NCI-H2227 (cell line): ENCODE data around the gene ZWILCH.
"Not testable (repeated sequence)": the region's sequence is repeated elsewhere in the genome, so short reads cannot be mapped to it uniquely, and the experiment has no call there.

Source experiments
- DNase-seq: peaks from one replicate; lab custom pipeline; 2025; ENCODE audit not compliant: unreplicated experiment; lab: John Stamatoyannopoulos, UW

Gene ZWILCH

DNA sequence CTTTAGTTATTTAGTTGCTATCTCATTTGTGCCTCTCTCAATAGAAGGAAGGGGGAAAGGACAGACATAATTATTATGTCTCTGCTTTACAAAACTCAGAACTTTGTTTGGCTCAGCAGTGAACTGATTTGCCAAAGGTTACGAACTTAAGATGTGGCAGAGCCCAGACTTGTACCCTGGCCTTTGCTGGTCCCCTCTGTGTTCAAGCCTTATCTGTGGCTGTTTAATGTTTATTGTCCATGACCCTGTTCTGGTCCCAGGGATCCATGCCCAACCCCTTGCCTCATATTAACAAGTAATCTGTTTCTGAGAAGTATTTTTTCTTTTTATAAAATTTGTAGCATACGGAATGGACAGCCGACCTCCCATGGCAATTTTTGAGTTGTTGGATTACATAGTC is 18.2 kb upstream of the ZWILCH start:
- no peak for DNase-seq

DNA sequence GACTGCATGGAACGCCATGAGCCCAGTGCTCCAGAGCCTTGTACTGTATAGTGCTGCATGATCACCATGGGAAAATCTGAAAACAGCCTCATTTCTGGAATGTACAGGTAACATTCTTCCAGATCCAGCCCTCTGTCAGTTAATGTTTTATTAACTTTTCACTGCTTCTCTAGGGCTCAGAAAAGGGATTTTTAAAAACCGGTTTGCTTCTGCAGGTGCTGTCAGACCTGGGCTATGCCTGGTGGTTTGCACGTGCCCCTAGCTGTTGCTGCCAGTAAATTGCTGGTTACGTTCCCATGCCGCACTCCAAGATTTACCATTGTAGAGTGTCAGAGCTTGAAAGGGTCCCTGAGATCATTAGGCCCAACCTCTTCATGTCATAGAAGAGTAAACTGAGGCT is 16.6 kb upstream of the ZWILCH start:
- DNase-seq: no peak

DNA sequence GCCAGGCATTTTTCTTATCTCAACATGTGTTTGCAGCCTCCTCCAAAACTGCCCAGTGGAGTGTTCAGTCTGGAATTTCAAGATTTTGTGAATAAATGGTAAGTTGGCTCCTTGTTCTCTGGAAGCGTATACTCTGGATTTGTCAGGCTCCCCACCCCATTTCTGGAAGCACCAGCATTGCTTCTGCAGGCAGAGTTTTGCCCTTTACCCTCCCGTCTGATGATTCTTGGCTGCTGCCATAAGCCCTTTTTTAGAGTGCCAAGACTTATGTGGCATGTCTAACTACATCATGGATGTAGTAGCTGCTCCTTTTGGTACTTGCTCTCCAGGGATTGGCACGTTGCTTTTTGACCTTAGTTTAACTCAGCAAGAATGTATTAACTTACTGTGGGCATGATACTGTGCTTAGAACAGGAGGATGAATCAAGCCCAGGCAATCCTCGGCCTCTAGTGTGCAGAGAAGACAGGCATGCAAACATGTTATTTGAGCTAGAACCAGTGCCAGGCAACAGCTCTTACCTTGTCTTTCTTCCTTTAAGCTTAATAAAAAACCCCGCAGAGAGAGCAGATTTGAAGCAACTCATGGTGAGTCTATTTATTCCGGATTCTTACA is 15.8 kb upstream of the ZWILCH start:
- no peak for DNase-seq

DNA sequence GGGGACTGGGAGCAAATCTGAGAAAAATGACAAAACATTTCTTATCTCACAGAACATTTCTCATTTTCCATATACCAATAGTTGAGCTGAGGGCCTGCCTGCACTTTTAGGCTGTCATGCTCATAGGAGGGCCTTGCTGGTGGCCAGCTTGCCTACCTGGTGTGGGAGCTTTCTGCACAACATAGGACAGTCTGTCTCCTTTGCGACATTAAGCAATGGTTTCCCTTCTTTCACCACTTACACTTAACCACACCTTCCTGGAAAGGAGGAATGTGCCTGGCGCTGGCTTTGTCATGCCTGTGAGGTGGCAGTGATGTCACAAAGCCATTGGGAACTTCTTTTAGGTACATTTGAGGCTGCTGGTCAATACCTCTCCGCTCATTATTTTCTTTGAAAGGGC is 13.3 kb upstream of the ZWILCH start:
- no peak for DNase-seq

DNA sequence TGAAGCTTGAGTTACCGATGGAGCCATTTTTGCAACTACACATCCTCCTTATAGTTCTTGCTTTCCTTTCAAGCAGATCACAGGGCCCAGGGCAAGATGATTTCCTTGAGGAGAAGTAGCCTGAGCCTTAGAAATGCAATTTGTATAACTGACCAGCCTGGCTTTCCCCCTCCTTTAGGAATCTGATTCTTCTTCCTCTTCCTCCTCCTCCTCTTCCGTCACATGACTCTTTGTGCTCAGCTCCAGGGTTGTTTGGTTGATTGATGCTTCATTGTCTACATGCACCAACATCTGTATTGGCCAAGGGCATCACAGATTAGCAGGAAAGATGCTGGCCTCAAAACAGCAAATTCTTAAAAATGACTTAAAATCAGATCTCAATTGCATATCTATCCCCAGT is 10.9 kb upstream of the ZWILCH start:
- no peak for DNase-seq

DNA sequence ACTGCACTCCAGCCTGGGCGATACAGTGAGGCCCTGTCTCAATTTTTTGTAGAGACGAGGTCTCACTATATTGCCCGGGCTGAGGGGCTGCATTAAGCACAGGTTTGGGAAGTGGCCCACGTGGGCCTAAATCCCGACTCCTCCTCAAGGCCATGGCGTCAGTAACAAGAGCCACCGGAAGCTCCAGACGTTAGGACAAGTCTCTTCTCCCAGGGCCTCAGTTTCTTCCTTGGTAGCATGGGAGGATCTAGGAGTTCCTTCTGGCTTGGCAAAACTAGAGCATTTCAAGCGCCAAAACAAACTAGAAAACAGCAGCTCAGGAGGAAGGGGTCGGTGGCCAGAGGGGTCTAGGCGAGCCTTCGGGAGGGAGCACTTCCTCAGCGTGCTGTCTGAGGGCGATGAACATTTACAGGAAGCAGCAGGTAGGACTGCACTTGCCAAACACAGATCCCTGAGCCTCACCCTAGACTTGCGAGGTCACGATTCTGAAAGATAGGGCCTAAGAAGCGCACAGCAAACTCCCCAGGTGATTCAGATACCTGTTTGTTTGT is 8.1 kb upstream of the ZWILCH start:
- peak; percentile 32 for DNase-seq

DNA sequence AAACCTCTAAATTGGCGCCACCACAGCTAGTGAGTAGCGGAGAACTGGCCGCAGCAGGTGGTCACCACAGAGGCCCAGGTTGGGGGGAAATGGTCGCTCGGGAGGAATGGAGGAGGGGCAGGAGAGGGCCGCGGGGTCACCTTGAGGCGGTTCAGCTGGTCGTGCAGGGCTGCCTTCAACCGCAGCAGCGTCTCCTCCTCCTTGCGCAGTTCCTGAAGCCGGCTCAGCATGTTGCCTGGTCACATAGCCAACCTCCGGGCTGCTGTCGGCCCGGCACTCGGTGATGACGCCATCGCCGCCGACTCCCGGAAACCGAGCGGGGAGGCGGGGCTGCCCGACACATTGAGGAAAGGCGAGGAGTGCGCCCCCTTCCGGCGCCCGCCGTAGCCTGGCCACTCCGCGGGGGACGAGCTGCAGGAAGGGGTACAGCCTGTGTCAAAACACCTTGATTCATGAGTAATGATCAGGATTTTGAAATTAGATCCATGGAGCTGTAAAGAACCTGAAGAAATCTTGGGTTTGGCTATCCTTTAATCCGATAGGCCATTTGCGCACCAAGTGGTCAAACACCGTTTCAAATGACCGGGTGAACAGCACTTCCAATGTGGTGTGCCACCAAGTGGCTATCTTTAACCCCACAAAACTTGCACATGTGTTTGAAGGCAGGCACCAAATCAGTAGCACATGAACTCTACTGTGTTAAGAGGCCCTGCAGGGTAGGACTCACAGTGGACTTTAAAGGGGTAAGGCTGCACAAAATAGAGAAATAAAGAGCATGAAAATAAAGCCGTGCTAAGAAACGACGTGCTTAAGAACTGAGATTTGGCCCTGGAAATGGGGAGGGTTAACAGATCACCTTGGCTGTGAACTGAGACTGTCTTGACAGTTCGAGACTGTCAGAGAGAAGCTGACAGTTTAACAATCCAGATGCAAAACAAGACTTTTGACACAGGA is 7.3 kb upstream of the ZWILCH start, which contains the start of gene SNAPC5:
TSS of gene SNAPC5 (minus strand) at position 261 of the 954 bp plus-strand sequence. CDS start at position 230, 31 bp downstream.
- DNase-seq: peak; percentile 96

DNA sequence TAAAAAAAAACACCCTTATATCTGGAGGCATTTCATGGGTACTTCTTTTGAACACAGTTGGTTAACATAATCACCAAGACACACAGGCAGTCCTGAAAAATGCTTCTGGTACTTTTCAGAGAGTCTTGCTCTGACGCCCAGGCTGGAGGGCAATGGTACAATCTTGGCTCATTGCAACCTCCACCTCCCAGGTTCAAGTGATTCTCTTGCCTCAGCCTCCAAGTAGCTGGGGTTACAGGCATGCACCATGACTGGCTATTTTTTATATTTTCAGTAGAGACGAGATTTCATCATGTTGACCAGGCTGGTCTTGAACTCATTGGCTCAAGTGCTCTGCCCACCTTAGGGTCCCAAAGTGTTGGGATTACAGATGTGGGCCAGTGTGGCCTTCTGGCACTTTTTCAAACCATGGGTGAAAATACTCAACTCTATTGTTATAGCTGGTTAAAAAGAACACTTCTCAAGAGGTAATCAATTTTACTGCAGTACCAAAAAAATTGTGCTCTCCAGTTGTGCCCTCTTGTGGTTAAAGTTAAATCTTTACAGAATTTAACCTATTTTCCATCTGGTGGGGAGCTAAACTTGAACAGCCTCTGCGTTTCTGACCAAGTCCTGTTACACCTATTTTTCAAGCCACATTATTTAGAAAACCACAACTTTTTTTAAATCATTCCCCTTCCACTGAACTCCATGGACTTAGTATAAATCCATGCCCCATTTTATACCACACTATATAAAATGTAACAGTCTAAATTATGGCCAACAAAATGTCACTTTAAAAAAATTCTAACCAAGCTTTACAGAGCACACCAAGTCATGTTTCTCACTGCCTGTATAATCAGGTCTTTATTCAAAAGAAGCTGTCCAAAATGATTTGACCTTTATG is 6.4 kb upstream of the ZWILCH start:
- peak; percentile 23 for DNase-seq

DNA sequence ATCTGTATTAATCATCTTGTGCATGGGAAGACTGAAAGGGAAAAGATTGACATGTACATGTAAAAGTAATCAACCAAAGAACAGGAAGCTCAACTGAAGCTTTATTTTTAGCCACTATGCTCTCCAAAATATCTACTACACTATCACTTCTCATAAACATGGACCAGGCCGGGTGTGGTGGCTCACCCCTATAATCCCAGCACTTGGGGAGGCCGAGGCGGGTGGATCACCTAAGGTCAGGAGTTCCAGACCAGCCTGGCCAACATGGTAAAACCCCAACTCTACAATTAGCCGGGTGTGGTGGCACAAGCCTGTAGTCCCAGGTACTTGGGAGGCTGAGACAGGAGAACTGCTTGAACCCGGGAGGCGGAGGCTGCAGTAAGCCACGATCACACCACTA is 4.8 kb upstream of the ZWILCH start:
- not testable (repeated sequence) for DNase-seq

DNA sequence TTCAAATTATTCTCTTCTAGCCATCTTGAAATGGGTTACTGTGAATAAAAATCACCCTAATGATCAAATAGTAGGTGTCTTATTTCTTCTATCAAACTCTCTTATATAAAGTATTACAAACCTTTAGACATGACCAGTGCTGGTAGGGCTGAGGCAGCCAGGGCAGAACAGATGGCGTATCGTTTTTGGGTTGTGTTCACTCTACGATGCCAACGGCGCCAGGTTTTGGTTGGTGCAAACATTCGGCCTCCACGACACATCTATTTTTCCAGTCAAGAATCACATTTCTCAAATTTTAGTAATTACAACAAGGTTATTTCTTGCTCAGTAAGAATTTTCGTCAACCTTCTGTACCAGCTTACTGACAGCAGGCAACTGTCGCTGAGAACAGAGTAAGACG is 2.6 kb upstream of the ZWILCH start:
- no peak for DNase-seq

DNA sequence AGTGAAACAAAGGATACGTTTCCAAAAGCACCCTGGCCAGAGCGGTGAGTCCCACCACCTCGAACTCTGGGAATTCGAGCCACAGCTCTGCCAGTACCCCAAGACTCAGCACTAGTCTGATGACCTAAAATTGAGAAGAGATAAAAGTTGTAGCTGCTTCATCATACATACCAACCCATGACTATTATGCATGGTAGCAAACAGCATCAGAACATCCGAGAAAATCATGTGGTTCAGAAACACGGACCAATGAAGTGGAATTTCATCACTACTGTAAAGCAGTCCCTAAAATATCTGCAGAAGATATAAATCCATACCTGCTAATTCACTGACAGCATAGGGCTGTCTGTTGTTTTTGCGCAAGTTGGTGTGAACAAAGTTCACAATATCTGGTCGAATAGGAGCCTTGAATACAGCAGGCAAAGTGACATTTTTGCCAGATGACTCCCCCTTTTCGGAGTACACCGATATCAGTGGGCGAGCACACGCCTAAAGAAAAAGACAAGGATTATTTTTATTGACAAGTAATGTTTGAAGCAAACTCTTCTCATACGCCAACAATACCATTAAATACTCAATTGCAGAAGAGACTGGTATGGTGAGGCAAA is 2.0 kb upstream of the ZWILCH start:
- DNase-seq: not testable (repeated sequence)

DNA sequence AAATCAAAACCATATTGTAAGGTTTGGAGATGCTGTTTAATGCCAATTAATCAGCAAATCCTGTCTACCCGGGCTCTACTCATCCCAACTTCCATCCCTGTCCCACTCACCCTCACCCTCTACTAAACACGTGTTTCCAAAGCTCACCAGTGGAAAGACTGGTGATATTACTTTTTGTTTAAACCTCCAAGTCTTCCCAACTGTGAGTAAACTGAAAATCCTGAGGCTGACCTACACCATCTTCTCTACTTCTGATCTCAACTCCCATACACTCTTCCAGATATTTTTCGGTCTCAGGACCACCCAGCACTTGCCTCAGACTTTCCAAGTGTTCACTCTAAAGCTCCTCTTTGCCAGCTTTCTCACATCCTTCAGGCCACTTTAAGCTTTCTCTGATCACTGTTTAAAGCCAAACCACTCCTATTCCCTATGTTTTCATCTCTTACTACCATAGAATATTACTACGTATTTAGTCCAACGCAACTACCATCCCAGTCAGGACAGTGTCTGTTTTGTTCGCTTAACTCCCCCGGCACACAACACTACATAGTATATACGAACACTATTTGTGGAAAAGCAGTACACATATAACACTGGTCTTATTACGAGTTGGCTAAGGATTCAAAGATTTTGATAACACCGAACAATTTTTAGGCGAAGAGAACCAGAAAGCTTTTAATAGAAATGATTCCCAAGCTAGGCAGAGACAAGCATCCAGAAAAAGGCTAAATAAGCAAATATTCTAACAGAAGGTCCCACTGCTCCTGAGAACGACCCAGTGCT is 1.2 kb upstream of the ZWILCH start:
- DNase-seq: no peak

DNA sequence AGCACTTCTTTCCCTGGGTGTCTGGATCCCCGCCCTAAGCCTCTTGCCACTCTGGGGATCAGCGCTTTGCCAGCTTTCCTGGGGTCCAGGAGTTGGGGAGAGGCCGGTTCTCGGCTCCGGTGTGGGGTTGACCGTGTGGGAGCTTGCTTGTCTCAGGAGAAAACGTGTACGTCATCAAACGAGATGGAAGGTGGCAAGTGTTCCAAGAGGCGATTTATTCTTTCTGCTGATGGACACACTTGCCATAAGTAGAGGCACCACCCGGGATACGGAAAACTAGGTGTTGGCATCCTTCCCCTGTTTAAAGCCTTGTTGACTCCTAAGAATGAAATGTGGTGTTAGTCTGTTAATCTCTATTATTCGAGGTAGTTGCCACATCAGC is 295 bp downstream of the ZWILCH start:
- DNase-seq: peak; percentile 75

DNA sequence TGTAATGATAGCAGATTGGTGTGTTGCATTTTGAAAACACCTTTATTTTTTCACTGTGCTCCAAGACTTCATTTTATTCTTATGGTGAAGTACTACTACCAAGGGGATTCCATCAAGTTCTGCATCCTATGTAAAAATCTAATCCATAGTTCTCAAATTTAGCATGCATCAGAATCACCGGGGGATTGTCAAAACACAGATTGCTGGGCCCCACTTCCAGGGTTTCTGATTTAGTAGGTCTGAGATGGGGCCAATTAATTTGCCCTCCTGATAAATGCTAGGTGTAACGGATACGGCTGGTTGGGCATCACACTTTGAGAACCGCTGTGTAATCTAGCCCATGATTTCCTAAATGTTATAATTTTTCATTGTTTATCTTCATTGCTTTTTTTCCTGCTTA is 692 bp downstream of the ZWILCH start:
- DNase-seq: peak; percentile 7

DNA sequence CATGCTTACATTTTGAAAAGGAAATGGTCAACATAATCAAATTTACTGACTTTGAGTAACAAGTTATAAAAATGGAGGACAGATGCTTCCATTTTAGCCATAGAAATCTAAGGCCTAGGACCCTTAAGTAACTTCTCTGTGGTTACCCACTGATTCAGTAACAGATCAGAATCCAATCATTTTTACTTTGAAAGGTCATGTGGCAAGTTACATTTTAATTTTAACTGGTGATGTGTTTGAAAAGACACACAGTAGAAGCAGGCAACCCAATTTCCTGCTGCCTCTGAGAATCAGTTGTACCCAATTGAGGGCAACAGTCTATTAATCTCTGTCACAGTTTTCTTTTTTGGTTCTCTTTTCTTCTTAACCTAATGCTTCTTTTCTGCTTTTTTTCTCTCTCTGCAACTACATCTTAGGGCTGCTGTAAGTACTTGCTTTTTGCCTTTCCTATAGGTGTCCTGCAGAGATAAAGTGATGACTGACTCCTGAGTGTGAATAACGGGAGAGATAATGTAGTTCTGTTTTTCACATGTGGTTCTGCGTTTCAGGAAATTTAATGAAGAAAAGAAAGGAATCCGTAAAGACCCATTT is 3.3 kb downstream of the ZWILCH start:
- DNase-seq: no peak

DNA sequence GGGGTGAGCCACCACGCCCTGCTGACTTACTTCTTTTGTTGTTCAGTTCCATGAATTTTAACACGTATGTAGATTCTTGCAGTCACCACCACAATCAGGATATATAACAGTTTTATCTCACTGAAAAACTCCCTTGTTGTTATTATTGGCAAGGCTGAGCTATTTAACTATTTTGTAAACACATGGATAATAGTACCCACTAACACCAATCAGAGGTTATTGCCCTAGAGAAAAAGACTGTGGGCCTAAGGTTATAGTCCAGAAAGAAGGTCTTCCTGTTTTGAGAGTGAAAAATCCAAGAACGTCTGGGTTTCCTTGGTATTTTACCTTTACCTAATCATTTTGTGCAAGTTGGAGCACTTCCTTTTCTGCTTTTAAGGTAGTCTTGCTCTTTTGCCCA is 9.5 kb downstream of the ZWILCH start:
- DNase-seq: no peak

DNA sequence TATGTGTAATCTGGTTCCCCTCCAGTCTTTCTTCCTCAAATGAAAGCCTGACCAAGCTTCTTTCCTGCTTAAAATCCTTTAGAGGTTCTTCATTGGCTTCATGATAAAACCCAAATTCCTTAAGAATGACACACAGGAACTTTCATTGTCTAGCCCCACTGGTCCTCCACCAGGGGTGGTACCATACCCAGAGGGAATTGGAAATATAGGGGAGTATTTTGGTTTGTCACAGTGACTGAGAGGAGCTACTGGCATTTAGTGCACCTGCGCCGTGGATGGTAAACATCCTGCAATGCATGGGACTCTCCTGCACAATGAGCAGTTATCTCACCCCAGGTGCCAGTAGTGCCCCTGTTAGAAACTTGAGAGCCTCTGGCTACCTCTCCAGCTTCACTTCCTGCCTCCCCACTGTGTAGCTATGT is 10.8 kb downstream of the ZWILCH start:
- DNase-seq: no peak

DNA sequence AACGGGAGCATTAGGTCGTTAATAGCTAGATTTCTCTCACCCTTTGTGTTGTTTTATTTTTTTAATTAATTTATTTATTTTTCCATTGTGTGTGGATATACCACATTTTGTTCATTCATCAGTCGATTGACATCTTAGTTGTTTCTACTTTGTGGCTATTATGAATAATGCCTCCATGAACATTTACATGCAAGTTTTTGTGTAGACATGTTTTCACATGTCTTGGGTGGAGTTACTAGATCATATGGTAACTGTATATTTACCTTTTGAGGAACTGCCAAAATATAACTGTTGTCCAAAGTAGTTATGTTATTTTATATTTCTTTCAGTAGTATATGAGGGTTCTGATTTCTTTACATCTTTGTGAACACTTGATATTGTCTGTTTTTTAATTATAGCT is 18.8 kb downstream of the ZWILCH start:
- DNase-seq: no peak

DNA sequence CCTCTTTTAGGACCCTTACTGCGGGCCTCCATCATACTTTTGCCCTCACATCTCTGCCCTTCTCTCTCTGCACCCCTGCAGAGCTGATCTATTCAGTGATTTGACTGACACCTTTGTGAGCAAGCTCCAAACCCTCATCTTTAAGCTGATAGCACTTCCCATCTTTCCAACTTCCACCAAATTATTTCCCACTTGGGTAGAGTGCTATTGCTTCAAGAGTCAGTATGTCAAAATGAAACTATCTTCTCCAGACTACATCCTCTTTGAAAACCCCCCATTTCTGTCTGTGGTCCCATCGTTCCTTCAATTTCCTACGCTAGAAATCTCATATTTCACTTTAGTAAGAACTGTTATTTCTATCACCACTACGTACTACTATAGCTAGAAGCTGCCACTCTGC is 19.7 kb downstream of the ZWILCH start:
- no peak for DNase-seq

DNA sequence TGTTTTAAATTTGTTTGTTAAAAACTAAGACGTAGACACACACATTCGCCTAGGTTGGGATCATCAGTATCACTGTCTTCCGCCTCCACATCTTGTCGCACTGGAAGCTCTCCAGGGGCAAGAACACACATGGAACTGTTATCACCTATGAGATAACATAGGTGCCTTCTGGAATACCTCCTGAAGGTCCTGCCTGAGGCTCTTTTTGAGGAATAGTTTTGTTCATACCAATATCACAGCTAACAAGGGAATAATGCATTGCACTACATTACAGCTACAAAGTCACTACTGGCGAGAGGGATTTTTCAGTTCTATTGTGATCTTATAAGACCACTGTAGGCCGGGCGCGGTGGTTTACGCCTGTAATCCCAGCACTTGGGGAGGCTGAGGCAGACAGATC is 29.9 kb downstream of the ZWILCH start:
- DNase-seq: no peak
